Hypothalamus (tissue), 51 donors: ENCODE results near the gene GDF15.

Experiments used
- DNase-seq, 51 donors: peaks; one replicate each; lab custom pipeline; 2025; lab: John Stamatoyannopoulos, UW

GDF15 gene

DNA sequence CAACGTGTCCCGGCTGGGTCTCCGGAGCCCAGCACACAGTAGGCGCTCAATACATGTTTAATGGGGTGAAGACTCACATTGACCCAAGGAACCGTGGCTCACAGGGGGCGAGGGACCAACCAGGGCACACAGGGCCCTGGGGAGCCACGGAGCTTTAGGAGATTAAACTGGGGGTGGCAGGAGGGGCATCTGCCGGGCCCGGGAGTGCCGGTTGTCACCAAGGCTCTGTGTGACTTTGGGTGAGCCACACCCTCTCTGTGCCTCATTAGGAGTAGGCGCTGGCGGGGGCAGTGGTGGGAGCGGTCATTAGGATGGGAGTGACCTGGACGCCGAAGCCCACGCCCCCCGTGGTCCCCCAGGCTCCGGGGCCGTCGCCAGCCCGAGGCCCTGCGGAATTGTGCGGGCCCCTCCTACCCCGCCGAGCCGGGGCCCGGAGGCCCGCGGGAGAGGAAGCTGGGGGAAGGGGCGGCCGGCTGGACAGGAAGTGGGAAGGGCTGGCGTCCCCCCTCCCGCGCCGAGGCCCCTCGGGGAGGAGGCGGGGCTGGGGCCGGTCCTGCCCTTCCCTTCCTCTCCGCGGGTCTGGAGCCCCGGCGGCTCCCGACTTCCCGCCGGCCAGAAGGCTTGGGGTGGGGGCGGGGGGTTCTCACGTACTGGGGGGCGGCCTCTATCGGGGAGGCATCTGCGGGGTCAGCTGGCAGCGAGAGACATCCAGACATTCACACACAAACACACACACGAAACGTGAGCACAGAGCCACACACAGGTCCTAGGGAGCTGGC is 31.5 kb downstream of the GDF15 start:
- DNase-seq: peak in 28 of 51 donors; percentile 21 to 72 (median 46)

DNA sequence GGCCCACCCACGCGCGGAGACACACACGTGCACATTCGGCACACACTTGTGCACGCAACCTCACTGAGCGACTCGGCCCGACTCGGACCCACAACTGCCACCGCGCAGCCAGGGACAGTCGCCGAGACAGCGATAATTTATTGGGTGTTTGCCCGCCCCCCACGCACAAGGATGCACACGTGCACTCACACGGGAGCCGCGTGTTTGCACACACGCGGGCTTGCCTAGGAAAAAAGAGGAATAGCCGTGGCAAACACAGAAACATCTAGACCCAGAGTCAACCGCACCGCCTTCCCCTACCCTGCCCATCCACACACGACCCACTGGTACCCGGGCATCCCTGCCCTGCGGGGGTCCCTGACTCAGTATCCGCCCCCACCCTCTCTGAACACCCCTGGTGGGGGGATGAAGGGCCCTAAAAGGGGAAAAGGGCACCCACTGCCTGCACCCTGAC is 32.1 kb downstream of the GDF15 start:
- peak in 2 of 51 donors; percentile 38 to 49 for DNase-seq

- DNase-seq: peak in 11 of 51 donors; percentile 18 to 84 (median 52)
Measured at GRCh38 chr19:18418483-18419194, 32.7 kb downstream of the GDF15 start.

DNA sequence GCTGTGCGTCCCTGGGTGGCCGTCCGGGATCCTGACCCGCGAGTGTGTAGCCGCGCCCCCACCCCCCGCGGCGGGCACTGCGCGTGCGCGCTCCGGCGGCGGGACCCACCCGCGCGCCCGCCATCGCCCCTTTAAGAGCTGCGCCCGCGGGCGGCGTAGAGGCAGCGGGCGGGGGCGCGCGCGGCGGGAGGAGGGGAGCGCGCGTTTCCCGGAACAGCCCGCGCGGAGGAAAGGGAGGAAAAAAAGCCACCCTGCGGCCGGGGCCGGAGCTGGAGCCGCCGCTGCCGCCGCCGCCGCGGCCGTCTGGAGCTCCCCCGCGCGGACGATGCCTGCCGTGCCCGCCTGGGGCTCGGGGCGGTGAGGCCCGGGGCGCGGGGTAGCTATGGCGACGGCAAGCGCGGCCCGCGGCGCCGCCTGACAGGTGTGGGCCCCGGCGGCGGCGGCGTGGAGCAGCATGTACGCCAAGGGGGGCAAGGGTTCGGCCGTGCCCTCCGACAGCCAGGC is 33.3 kb downstream of the GDF15 start, which contains the start of gene SSBP4:
Gene SSBP4, plus strand, starts transcription at position 204 of the 504 bp plus-strand sequence. Its CDS starts 251 bp downstream, at position 455.
- DNase-seq: peak in 39 of 51 donors; percentile 23 to 84 (median 55)

- peak in 3 of 51 donors; percentile 6 to 24 (median 23) for DNase-seq
Measured at GRCh38 chr19:18419699-18420460, 33.9 kb downstream of the GDF15 start.

DNA sequence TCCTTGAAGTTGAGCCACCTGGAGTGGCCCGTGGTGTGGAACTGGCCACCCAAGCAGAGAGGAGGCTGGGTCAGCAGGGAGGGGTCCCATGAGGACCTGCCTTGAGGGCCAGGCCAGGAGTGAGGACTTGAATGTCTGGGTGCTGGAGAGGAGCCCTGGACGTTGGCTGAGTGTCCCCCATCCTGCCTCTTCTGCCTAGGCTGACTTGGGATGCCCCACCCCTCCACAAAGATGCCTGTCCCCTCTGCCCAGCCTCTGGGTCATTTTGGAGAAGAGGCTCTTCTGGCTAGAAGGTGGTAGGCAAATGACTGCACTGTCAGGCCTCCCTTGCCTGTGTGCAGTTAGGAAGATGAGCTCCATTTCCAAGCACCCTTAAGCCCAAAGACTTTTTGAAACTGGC is 35.0 kb downstream of the GDF15 start:
- no peak for DNase-seq

DNA sequence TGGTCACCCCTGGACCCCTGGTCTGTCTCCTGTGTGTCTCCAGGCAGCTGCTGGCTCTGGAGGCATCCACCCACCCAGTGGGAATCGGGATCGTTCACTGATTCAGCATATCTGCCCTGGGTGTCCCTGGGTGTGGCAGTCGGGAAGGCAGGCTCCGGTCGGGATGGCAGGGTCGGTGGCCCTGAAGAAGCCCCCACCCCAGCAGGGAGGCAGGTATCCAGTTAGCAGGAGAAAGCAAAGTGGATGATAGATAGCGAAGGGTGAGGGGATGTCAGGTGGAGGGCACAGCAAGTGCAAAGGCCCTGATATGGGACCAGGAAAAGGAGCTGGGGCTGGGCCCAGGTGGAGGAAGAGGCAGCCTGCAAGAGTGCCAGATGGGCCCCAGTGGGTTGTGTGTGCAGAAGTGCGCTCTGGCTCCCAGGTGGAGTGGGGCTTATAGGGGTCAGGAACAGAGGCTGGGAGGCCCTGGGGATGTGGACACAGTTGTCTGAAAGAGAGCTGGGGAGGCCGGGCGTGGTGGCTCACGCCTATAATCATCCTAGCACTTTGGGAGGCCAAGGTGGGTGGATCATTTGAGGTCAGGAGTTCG is 35.5 kb downstream of the GDF15 start:
- no peak for DNase-seq

GRCh38 chr19:18422530-18423191 is 36.7 kb downstream of the GDF15 start:
- peak in 1 of 51 donors; percentile 51 for DNase-seq

DNA sequence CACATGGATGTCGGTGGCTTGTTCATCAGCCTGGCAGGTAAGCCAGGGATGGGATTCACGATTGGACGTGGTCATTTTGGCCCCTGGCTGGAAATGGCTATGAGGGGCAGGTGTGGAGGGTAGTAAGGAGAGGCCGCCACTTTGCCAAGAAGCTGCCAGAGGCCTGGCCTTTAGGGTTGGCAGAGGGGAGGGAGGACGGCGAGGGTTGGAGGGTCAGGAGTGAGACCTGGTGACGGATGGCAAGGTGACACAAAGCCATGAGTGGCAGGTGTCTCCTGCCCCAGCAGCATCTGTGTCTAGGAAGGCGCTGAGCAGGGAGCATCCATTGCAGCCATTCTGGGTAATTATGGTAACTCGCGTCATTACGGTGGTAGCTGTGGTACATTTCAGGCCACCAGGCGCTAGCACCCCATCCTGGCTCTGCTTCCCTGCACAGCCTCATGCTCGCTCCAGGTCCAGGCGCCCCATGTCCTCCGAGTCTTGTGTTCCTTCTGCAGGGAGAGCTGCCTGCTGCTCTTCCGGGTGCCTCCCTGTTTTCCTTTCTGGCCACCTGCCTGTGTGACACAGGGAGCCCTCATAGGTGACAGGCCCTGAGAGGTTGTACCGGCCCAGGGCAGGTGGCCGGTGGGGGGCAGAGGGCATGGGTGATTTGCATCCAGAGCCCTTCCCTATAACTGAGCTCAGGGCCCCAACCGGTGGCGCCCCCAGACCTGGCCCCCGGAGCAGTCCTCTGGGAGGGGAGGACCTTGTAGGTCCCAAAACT is 37.5 kb downstream of the GDF15 start:
- DNase-seq: no peak

GRCh38 chr19:18424122-18424889 is 38.3 kb downstream of the GDF15 start:
- no peak for DNase-seq

GRCh38 chr19:18424890-18425514 is 39.0 kb downstream of the GDF15 start:
- no peak for DNase-seq

DNA sequence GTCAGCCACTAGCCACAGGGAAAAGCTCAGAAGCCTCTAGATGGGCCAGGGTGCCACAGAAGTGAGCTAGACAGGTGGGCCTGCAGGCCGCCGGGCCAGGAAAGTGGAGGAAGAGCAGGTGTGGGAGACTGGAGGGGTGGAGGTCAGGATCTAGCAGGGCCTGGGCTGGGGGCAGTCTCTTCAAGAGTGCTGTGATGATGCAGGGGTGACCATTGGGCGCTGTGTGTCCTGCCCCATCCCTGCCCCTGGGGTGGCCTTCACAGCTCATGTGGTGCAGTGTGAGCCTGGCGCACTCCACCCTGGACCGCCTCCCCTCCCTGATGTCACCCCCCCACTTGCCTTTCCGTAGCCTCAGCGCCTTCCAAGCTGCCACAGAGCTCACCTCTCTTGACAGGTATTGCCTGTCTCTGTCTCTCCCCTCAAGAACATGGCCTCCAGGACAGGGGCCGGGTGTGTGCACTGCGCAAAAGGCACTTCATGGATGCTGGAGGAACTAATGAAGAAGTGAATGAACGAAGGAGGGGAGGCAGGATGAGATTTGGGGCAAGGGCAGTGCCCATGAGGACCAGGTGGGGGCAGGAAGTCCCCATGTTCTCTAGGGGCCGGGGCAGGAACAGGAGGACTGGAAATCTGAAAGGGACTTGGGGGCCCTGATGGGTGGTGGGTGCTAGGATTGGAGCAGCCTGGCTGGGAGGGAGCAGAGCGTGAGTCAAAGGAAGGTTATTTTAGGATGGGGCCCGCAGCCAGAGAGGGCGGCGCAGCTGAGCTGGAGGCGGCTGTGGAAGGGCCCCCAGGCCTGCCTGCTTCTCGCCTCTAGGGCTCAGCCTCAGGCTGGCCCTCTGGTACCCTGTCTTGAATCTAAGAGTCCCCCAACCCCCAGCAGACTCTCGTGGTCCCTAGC is 39.8 kb downstream of the GDF15 start:
- peak in 3 of 51 donors; percentile 27 to 55 (median 30) for DNase-seq

GRCh38 chr19:18426416-18426767 is 40.4 kb downstream of the GDF15 start:
- no peak for DNase-seq

DNA sequence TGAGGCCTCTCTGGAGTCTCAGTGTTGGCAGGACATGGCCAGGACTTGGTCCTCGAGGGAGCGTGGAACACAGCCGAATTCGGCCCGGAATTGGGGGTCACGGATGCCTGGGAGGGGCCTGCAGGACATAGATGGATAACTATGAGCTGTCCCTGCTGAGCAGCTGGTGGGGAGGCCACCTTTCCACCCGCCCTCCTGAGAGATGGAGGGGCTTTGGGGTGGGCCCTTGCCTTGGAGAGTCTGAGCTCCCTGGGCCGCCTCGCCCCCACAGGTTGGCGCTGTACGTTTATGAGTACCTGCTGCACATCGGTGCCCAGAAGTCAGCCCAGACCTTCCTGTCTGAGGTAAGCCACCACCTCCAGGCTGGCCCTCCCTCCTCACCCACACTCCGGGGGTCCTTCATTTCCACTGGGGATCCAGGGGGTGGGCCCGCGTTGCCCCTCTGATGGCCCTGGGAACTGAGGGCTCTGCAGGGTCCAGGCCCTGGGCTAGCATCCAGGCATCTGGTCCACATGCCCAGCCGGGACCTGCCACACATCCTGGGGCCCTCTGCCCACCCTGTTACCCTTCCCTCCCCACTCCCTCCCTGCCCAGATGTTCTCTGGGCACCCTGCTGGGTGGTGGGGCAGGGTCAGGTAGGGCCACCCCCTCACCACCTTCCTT is 41.3 kb downstream of the GDF15 start:
- DNase-seq: no peak

DNA sequence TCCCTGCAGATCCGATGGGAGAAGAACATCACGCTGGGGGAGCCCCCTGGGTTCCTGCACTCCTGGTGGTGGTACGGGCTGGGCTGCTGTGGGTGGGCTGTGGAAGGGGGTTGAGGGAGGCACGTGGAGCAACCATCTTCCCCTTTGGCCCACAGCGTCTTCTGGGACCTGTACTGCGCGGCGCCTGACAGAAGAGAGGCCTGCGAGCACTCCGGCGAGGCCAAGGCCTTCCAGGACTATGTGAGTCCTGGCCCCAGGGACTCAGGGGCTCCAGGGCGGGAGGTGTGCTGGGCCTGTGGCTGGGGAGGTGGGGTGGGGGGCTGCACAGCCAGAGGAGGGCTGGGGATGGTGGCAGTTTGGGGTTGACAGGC is 41.8 kb downstream of the GDF15 start:
- DNase-seq: no peak

- no peak for DNase-seq
Measured at GRCh38 chr19:18428173-18428786, 42.3 kb downstream of the GDF15 start.
